NCI-H2029 treated with DMSO at 0.1 percent for 48 hours (cell line): ENCODE measurements around the gene CNGB1.

Experiments used
- DNase-seq: peaks from one replicate; lab custom pipeline; 2025; lab: John Stamatoyannopoulos, UW

The CNGB1 gene

DNA sequence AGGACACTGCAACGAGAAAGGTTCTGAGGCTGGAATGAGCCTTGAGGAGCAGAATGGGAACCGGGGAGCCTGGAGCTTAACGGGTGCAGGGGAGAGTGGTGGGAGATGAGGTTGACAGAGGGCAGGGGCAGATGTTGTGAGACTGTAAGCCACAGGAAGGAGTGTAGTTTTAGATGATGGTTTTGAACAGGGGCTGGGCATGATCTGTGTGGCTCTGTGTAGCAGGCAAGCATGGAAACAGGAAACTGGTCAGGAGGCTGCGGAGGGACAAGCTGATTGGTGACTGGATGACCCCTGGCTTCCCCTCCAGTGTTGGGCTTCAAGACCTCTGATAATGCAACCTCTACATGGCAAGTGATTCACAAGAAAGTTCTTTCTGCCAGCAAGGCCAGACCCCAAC, 1.4 kb upstream of the CNGB1 start:
- DNase-seq: no peak

DNA sequence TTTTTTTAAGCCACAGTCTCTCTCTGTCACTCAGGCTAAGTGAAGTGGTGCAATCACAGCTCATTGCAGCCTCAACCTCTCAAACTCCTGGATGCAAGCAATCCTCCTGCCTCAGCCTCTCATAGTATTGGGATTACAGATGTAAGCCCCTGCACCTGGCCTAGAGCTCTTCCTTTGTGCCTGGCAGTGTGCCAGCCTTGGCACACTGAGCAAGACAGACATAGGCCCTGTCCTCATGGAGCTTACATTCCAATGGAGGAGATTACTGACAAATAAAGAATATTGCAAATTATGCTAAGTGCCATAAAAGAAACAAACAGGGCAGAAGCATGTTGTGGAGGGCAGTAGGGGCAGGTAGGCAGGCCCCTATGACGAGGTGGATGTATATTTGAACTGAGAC, 920 bp upstream of the CNGB1 start:
- DNase-seq: no peak

DNA sequence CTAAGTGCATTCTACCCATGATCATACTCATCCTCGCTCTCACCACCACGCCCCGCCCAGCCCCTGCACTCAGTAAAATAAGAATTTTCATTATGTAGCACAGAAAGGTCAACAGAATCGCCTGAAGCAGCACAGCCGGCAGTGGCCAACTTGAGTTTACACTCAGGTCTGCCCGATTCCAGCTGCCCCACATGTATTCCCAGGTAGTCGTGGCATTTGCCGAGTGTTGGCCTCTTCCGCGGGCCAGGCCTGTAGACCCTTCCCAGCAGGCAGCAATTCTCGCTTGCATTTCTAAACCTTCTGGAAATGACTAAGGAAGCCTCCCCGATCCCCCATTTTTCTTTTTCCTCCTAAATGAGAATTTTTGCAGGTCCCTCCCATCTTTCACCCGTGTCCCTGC, 609 bp downstream of the CNGB1 start:
- DNase-seq: no peak

DNA sequence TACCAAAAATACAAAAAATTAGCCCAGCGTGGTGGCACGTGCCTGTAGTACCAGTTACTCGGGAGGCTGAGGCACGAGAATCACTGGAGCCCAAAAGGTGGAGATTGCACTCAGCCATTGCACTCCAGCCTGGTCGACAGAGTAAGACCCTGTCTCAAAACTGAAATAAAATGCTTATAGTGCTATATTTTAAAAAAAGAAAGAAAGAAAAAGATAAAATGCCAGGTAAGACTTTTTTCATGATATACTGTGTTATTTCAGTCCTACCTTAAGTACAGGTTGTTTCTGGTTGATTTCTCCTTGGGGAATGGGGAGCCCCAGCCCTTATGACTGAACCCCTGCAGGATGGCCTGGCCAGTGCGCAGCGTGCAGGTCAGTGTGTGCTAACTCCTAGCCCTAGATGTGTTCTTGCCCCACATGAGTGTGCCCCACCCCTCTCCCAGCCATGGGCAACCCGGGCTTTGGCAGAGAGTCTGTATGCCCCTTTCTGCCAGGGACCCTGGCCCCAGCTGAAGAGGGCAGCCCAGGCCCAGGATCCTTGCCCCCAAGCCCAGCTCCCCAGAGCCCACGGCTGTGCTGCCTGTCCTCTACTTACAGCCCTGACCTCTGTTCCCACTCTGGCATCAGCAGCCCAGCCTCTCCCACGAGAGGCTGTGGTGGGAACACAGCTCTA, 1.3 kb downstream of the CNGB1 start:
- no peak for DNase-seq

DNA sequence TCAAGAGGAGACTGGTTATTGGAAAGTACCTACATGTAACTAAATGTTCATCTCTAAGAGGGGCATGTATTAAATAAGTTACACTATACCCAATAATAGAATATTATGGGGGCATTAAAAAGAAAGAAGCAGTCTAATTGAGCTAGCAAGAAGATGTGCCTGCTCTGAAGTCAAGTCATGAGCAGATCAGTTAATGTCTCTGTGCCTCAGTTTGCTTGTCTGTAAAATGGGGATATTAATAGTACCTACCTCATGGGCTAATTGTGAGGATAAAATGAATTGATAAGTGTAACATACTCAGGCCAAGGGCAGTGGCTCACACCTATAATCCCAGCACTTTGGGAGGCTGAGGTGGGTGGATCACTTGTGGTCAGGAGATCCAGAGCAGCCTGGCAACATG, 3.0 kb downstream of the CNGB1 start:
- DNase-seq: no peak

DNA sequence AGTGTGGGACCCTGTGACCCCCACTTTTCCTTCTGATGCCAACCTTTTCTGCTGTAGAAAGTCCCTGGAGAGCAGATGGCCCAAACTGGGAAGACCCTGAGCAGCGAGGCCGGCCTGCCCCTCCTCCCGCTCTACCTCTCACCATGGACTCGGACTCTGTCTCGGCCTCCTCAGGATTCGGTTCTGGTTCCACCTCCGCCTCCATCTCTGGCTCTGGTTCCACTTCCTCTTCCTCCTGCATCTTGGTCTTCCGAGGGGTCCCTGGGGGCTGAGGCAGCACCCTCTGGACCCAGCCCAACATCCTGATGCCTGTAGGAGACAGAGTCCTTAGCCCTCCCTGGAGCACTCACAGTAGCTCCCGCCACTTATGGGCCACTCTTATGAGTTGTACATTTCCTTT, 3.9 kb downstream of the CNGB1 start:
- DNase-seq: no peak

DNA sequence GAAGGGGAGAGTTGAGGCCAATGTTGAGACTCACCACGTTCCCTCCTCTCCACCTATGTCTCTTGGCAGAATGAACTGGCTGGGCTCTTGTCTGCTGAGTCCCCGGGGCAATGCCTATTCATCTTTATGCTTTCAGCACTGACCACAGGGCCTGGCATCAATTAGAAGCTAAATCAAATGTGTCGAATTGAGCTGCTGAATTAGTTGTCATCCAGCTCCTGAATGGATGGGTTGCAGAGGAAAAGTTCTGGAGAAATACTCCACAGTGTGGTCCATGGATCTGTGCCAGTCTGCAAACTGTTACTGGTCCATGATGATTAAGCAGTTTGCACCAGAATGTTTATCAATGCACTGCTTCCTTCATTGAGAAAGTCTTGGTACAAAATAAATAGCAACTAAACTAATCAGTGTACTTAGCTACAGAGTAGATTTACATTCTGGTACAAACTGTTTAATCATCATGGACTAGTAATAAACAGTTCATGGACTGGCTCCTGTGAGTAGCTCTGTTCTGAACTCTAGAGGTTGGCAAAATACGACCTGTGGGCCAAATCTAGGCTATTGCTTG, 4.6 kb downstream of the CNGB1 start:
- DNase-seq: no peak

DNA sequence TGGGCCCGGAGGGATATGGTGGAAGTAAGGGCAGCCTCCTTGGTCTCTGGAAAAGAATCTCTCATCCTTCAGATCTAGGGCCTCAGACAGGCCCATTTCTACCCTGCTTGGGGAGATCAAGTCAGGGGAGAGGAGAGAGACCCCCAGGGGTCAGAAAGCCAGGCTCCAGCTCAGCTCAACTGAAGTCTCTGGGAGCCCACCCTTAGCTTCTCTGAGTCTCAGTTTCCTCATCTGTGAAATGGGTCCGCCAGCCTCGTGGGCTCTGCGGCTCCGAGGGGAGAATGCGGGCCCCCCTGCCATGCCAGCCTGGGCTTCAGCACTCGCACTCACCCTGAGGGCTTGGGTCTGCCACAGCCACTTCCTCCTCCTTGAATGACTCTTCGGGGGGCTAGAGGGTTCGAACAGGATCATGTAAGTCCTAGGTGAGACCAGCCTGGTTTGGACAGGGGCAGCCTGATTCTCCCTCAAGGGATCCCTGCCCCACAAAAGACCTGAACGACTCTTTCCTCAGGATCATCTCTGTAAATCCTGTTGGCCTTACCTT, 6.7 kb downstream of the CNGB1 start:
- no peak for DNase-seq

DNA sequence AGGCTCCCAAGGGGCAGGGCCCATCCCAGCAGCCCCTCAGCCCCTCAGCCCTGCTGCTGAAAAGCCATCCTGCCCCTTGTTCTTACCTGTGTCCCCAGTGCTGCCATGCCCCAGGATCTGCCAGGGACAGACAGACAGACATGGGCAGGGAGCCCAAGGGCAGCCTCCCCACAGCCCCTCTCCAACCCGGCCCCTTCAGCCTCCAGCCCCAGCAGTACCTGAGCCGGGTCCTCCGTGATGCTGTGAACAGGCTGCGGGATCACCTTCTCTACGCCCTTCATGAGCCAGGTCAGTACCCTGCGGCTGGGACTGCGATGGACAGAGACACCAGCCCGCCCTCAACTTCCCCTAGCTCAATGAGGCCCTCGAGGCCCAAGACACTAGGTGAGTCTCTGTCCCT, 8.2 kb downstream of the CNGB1 start:
- no peak for DNase-seq

DNA sequence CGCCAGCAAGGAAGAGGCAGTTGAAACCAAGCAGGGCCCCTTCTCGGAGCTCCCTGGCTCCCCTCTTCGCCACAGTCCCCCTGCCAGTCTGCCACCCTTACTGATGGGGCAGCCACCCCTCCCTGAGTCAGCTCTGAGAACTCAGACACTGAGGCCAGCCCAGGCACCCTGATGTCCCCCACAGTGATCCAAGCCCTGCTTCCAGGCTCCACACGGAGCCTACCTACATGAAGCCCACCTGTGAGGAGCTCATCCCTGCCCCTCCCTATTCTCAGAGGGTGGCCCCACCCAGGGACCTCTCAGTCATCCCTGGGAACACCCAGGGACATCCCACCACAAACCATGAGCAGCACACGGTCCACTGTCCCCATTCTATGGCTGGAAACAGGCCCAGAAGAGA, 8.9 kb downstream of the CNGB1 start:
- DNase-seq: no peak

DNA sequence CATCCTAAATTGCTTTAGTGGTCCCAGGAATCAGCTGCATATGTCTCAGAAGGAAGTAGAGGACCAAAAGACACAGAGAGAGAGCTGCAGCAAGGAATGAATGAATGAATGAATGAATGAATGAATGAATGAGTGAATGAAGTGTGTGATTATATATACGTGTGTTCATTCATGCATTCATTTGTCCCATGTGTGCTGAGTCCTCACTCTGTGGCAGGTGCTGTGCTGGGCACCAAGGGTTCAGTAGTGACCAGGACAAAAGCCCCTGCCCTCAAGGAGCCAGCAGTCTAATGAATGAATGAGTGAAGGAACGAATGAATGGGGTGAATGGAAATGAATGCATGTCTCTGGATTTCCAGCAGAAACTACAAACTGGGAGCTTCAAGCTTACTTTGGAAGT, 9.4 kb downstream of the CNGB1 start:
- DNase-seq: no peak

DNA sequence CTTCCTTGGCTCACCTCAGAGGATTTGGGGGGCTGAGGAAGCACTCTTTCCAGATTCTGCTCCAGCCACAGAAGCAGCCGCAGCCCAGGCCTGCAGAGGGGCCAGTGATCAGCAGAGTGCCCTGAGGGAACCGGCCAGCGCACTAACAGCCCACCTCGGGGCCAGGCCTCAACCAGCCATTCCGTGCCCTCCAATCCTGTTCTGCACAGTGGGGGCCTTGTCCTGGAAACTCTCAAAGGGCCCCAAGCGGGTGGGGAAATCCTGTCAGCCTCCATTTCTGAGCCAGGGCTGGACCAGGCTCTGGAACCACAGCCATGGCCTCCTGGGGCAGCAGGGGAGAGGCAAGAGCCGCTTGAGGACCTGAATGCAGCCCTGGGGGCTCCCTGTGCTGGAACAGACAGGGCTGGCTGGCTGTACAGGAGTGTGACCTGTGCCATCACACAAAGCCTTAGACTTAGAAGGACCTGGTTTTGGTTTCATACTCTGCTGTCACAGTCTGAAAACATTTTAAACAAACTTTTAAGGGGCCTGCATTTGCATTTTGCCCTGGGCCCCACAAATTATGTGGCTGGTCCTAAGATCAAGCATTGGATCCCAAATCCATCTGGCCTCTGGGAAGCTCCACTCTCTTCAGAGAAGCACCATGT, 10.0 kb downstream of the CNGB1 start:
- no peak for DNase-seq

DNA sequence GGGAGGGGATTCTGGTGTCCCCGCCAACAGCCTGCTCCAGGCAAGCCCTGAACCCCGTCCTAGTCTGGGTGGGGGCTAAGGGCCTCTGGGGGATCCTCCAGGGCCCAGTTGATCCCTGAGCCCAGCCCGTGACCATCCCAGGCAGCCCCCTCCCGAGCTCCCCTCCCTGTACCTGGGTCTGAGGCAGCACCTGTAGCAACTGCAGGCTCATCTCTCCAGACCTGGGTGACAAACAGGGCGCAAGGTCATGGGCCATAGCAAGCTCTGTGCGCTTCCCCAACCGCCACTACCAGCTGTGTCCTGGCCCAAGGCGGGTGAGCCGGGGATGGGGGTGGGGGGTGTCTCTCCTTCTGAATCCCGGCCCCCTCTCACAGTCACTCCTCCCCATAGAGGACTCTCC, 10.6 kb downstream of the CNGB1 start:
- no peak for DNase-seq

DNA sequence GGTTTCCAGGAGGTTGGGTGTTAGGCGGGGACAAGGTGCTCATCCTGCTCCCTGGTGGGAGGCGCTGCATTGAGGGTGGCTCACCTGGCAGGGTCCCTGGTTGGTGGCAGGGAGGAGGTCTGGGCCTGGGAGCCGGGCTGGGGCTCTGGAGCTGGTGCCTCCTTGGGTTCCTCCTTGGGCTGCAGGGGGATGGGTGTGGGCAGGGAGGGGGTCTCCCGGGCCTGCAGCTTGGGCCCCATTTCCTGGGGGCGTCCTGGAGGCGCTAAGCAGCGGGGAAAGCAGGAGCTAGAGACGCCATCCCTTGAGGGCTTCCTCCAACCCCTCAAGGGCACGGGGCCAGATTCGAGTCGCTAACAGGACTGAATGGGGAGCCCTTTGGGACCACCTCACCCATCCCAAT, 11.1 kb downstream of the CNGB1 start:
- DNase-seq: no peak

DNA sequence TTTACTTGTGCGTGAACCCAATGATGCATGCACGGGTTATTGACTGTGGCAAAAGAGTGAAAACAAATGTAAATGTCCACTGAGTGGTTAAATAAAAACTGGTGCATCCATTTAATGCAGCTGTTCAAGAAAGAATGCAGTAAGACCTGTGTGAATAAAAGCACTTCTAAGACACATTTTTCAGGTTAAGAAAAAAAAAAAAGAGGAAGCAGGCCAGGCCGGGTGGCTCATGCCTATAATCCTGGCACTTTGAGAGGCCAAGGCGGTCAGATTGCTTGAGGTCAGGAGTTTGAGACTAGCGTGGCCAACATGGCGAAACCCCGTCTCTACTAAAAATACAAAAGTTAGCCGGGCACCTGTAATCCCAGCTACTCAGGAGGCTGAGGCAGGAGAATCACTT, 11.8 kb downstream of the CNGB1 start:
- DNase-seq: no peak

DNA sequence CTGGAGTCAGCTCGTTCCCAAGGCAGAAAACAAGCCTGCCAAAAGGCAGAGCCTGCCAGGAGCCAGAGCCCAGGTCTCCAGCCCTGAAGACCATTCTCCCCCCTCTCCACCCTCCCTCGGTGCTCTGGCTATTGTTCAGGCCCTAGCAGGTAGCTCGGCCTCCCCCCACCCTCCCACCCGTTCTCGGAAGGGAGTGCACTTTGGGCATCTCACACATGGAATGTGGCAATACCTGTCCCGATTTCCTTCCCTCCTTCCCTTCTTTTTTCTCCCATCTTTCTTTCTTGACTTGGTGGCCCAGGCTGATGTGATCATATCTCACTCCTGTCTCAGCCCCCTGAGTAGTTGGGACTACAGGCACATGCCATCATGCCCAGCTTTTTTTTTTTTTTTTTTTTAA, 12.4 kb downstream of the CNGB1 start:
- DNase-seq: no peak

DNA sequence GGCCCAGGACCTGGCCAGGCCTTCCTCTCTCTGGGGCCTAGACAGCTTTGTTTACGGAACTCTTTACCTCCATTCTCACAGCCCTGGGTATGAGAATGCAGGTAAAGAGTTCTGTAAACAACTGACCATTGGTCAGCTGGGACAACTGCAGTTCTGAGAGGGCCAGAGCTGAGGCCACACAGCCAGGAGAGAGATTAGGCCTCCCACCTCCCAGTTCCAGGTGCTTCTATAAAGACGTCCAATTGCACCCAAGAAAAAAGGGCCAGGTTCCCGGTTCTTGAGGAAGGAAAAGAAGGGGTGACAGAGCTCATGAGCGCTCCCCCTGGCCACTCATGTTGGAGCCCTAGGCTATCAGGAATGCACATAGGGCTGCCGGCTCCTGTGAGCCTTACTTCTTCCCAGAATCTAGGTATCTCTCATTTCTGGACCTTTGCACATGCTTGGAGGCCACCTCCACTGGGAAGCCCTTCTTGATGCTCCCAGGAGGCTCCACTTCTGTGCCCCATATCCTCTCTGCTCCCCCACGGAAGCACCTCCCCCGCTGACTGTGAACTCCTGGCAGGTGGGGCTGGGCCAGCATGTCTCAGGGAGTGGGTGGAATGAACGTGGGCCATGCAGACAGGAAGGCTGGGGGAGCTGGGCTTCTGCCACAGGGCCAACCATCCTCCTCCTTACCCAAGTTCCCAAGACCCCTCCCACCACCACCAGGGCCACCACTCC, 13.1 kb downstream of the CNGB1 start:
- no peak for DNase-seq

DNA sequence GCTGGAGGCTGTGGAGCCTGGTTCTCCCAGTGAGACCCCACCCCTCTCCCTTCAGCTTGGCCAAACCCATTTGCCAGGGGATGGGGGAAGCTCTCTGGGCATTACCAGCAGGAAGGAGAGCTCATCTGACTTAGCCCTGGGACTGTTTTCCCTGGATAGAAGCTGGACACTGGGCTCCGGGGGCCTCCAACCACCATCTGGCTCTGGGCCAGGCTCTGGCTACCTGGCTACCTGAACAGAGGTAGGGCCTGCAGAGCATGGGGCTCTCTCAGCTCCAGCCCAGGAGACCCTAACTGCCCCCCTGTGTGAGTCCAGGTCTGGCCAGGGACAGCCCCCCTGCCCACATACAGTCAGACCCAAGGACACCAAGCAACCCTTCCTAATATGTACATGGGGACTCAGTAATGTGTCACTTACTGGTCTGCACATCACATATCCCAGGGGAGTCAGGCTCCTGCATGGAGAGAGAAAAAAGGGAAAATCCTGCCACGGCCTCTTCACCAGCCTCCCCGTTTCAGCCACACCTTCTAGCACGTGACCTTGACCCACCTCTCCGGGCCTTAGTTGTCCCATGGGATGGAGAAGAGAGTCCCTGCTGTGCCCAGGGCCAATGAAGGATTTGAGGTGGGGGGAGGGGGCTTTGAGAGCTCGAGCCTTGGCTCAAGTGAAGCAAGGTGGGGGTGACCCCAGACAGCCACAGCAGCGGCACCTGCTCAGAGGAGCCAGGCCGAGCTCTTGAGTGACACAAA, 13.8 kb downstream of the CNGB1 start:
- DNase-seq: no peak

DNA sequence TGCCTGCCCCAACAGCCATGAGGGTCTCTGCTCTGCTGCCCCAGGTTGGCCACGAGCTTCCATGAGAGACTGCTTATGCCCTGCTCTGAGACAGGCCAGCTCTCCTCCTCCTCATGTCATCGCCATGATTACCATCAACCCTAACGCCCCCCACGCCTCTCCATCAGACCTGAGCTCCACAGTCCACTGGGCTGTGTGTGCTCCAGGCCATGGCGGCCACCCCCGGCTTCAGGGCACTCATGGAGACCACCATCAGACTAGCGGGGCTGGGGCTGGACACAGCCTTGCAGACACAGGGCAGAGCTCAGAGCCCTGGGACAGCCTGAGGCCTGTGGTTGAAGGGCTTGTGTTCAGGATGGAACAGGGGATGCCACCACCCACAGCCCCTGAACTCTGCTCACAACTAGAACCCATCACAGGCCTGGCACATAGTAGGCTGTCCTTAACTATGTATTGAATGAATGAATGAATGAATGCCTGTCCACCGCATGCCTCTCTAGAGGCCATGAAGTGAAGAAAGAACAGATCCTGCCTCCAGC, 14.6 kb downstream of the CNGB1 start:
- DNase-seq: no peak

DNA sequence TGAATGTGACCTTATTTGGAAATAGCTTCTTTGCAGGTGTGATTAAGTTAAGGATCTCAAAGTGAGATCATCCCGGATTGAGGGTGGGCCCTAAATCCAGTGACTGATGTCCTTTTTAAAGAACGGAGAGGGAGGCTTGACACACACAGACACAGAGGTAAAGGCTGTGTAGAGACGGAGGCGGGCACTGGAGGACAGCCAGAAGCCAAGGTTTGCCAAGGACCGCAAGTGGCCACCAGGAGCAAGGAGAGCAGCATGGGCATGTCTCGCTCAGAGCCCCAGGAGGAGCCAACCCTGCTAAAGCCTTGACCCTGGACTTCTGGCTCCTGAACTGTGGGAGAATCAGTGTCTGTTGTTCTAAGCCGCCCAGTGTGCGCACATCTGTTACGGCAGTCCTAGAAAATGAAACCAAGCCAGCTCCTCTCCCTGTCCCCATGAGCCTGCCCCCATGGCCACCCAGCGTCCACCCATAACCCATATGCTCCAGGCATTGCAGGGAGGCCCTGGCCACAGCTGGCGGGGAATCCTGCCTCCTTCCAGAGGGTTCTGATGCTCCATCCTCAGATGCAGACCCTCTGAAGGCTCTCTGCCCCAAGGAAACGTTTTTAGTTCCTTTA, 15.2 kb downstream of the CNGB1 start:
- DNase-seq: peak; percentile 52

DNA sequence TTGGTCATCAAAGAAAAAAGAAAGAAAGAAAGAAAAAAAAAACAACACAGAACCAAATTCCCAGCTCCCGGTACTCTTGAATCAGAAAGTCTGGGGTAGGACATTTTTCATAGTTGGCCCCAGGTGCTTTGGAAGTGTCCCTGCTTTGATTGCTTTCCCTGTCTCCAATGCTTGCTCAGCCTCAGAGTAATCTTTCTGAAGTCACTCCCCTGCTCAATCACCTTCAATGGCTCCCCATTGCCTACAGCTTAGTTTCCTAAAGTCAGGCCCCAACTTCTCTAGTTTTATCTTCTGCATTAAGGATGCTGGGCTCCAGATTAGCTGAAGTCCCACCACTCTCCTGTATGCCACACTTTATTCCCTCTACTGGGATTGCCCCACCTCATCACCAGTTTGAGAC, 17.1 kb downstream of the CNGB1 start:
- no peak for DNase-seq

DNA sequence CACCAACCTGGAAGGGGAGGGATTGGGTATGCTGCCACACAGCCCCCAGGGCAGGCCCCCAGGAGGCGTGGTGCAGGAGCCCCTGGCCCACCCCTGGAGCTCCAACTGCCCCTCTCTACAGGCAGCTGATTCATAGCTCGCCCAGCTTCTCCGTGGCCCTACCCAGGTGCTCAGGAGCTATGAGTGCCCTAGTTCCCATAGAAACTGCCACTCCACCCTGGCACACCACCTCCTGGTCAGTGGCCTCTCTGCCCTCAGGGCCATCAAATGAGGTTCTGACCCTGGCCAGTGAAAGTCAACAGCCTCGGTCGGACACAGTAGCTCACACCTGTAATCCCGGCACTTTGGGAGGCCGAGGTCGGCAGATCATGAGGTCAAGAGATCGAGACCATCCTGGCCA, 18.0 kb downstream of the CNGB1 start:
- no peak for DNase-seq
